ENCODE measurements around the gene COL4A1.

The COL4A1 gene

DNA sequence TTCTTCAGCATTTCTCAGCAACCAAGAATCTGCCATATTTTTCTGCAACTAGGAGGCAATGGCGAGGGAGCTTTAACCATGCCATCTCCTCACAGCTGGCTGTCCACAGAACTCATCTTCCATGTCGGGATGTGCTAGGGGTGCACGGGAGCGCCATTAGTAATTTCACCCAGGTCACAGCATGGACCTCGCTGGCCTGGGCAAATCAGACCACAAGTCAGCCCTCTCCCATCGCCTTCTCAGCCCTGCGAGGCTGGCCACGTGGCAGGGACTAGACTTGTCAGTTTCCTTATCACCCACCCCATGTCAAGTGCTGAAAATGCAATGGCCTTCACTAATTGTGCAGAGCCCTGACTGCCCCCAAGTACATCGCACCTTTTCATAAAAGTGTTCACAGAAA, 15.7 kb downstream of the COL4A1 start:
- no peak for DNase-seq

GRCh38 chr13:110290826-110291225, 16.1 kb downstream of the COL4A1 start:
- DNase-seq, result no peak

DNA sequence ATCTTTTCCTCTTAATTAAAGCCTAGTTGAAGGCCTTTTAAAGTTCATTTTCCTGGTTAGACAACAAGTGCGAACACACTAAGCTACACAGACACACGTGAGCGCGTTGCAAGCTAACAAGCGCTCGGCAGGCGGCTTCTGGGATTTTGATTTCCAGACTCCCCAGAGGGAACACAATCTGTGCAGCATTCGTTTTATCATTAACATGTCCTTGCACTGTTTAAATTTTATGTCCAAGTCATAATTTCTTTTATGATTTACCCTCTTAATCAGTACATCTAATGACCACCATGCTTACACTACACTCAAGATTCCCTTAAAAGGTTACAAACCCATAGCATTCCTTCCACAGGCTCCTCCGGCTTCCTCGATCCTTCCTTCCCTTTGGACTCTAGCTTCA, 16.8 kb downstream of the COL4A1 start:
- DNase-seq, result no peak

- DNase-seq, result no peak
These were observed 17.3 kb downstream of the COL4A1 start for GRCh38 chr13:110289661-110290060.

DNA sequence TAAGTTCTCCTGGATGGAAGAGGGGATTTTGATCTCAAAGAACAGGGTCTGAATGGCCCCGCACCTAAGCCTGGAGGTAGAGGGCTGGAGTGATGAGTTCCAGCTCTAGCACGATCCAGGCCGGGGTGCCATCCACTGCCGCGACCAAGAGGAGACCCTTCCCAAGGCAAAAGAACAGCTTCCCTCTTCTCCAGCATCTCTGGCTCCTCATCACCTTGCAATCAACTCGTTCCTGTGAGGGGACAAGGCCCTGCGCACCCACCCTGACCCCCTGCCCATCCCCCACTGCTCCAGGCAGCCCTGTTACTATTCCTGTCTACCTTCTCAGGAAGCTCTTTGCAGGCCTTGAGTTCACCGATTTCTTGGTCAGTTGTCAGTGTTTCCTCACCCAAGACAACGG, 17.8 kb downstream of the COL4A1 start:
- DNase-seq, result no peak

DNA sequence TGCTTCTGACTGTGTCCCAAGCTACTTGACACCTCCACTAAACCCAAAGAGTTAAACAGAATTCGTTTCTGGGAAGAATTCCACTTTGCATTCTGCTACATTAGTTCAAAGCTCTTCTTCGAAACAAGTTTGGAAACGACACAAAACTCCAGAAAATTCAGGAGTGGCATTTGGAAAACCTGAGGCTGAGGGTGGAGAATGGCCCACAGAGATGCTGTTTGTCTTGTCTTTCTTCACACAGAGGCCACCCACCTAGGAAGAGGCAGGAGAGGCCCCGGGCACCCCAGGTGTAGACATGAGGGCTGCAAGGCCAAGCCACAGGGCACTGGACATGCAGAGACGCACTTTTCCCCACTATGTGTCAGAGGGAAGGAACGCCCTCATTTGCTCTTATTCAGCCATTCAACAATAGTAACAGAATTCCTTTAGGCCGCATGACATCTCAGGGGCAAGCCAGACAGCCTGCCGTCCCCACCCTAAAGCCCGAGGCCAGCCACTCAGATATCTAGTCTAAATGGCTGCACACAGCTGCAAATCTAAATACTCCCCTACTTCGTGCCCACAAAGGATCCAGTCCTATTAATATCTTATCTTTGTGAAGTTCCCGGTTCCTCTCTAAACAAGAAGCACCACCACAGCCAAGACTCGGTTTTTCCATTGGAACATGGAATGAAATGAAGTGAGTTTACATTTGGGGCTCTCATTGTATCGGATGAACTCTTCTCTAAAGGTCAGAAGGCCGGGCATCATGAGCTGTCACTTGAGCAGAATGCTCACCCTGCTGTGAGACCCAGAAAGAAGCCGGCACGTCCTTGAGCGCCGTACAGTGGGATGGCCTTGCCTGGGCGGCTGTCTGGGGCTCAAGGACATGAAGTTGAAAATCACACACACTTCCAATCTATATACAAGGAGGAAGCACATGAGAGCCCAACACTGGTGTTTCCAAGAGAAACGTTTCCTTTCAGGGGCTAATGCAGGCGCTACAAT, 19.8 kb downstream of the COL4A1 start:
- no peak for DNase-seq

DNA sequence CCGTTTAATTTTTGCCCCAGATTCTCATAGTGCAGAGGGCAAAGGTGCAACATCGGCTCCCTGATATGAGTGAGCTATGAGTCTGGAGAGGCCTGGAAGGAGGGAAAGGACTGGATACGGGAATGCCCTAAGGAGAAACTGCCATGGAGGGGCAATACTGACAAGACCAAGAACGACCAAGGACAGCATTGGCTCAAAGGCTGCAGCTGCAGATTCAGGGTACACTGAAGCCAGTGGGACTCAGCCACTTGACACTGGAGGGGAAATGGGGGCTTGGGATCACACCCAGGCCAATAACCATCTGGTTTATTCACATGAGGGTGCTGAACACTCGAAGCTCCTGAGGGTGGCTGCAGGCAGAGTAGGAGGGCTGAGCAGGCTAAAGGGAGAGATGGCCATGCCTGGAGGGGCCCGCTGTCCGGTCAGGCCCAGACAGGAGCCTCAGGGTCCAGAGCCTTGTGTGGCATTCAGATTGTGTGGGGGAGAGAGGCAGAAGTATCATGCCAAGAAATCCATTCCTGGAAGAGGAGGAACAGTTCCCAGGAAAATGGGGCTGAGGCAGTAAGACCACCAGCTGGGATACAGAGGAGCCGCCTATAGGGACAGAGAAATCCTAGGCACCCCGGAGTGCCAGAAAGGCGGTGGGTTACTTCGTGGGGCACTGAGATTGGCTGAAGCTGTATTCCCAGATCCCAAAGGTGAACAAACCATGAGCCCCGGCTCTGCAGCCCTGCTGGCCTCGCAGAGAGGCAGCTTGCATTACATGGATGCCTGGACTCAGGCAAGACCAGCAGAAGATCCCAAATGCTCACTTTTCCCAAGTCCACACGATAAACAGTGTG, 20.7 kb downstream of the COL4A1 start:
- DNase-seq, result no peak

GRCh38 chr13:110284779-110285484, 22.0 kb downstream of the COL4A1 start:
- no peak for DNase-seq

- no peak for DNase-seq
These were observed 23.0 kb downstream of the COL4A1 start for GRCh38 chr13:110283736-110284517.

DNA sequence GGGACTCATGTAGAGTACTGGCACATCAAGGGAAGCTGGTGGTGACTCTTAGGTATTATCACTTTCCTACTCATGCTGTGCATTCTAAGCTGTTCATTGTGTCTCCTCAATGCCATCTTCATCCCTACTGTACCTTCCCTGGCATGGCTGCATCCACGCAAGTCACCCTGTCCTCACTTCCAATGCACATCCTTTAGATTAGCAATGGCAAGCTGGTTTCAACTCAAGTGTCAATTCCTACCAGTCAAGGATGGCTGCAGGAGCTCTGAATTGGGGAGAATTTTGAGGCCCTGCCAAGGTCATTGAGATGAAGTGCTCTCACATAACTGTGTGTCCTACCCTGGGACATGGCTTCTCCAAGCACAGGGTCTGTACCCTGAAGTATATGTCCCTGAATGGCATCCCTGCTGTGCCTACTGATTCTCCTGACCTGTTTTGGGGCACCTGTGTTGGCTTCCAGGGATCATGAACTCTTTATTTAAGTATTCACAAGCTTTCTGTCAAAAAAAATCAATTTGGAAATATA, 24.6 kb downstream of the COL4A1 start:
- DNase-seq, result no peak

DNA sequence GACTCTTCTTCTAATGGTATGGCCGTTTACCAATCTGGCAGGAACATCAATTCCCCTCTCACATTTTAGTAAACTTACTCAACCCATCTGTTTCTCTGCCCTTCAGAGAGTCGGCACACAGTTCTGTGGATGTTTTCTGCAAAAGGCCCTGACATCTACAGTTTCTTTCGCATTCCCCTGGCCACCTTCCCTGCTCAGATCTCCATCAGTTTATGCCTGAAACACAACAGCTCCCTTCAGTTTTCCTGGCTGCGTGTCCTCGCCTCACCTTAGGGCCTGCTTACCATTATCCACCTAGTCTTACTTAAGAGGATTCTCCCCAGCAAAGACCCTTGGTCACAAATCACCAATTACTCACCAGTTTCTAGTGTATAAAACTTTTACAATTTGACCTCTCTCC, 25.2 kb downstream of the COL4A1 start:
- DNase-seq, result no peak

DNA sequence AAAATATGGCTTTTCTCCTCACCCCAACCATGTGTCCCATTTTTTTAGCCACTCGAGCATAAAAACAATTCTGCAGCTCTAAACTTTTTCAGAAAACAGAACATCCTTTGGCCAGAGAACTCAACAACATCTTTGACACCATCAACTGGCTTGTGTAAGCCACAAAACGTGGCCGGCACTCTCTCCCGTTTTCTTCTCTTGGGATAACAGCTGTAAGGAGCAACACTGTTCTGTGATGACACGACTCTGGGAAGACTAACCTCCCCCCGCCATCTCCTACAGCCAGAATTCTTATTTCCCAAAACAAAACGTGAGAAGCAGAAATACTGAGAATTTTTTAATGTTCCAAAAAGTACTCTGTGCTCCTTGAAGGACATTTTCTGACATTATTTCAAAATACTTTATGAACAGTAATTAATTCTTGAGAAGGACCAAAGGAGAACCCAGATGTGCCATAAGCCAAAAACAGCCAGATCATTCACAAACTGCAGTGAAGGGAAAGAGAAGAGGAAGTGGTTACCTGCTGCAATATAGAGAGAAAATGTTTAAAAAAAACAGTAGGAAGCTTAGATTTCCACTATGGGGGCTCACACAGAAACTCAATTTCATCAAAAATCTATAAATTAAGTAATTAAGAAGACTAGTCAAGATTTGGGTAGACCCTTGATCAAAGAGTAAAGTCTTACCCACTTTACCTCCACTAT, 25.8 kb downstream of the COL4A1 start:
- DNase-seq, result no peak

DNA sequence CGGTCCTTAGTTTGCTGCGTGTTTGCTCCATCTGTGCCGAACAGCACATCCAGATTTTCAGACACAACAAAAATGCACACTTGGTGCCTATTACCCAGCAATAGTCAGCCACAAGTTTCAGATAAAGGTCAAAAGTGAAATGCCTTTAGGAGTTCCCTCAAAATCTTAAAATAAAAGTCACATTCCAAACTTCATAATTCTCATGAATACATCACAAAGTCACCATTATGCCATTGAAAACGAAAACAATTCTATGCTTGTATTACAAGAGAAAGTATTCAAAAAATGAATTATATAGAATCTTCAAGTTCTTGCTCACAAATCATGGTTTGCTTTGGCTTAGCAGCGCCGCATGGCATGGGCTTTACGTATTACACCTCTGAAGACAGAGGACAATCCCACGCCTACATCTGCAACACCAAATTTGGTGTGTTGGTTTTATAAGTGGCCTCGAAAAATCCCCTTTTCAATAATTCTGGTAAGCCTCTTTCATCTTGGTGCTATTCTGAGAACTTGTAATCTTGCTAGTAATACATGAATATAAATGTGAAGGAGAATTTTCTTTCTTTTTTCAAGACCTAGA, 26.6 kb downstream of the COL4A1 start:
- no peak for DNase-seq

GRCh38 chr13:110279684-110280083, 27.3 kb downstream of the COL4A1 start:
- DNase-seq, result no peak

DNA sequence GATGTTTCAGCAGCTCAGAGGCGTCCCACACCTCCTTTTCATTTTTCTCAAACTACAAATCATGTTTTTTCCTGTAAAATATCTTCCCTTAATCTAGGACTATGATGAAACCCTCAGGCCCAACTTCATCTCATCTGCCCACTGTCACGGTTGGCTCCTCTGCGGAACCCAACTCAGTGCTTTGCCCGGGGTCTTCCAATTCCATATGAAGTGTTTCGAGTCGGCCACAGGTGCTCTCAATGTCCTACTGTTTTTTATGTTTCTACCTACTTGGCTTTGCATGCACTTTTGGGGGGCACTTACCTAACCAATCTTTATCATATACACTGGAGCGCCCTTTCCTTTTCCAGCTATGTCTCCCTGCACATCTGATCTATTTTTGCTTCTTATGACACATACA, 28.1 kb downstream of the COL4A1 start:
- DNase-seq, result no peak

DNA sequence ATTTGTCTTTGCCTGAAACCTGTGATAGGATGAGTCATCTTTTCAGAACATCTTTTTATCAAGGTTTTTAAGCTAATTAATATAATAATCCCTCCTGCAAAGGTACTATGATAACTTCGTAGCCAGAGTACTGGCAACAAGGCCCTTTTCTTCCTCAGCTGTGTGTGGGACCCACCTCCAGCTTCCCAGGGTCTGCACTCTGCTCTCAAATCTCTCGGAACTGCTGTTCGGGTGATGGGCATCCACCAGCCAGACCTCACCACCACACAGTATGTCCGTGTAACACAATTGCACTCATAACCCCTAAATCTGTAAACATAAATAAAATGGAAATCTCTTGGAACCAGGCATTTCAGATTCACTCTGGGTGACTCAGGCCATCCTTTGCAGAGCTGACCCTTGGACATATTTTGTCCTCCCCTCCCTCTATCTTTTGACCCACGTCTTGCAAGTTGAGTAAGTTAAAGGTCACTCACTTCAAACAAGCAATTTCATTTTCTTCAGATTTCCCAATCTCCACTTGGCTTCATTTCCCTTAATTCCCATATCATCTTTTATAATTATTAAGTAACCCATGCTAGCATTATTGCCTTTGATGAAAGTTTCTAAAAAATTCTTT, 29.5 kb downstream of the COL4A1 start:
- no peak for DNase-seq

DNA sequence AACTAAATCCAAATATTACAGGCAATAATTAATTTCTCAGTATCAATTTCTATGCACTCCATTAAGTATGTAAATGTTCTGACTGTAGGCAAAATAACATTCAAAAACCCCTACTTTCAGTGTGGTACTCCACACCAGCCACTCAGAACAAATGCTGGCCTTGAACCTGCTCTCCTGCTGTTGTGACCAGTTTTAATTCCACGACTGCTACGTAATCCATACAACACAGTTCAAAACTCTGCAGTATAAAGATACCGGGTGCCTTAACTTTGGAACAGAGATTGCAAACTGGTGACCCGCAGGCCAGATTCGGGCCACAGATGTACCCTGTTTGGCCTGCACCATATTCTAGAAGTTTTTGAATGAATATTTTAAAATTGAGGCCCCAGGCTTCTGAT, 30.4 kb downstream of the COL4A1 start:
- DNase-seq, result no peak

GRCh38 chr13:110275931-110276552, 30.9 kb downstream of the COL4A1 start:
- DNase-seq, result no peak

GRCh38 chr13:110274687-110275086, 32.3 kb downstream of the COL4A1 start:
- no peak for DNase-seq

DNA sequence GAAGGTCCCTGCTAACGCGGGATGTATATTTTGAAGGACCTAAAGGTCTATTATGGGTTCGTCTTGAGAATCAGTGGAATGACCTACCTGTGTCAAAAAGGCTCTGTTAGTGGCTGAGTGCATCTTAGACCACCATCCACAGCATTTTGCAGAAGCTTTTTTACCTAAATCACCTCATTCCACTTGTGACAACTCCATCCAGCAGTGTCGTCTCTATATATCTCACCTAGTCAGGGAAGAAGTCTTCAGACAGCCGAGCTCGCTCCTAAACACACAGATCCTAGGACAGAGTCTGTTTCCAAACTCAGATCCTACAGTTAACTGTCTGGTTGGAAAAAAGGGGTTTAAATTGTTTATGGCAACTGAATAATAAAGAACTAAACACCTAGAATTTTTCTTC, 33.7 kb downstream of the COL4A1 start:
- DNase-seq, result no peak
